NCI-H2196 (cell line): ENCODE data around the gene GH2.
A peak's percentile ranks its signal among the peaks of the same experiment; 100 is the strongest.
"Not testable (repeated sequence)": the region's sequence is repeated elsewhere in the genome, so short reads cannot be mapped to it uniquely, and the experiment has no call there.

Source experiments
- DNase-seq: peaks from one replicate; lab custom pipeline; 2025; ENCODE audit not compliant: unreplicated experiment; lab: John Stamatoyannopoulos, UW

GH2 gene

DNA sequence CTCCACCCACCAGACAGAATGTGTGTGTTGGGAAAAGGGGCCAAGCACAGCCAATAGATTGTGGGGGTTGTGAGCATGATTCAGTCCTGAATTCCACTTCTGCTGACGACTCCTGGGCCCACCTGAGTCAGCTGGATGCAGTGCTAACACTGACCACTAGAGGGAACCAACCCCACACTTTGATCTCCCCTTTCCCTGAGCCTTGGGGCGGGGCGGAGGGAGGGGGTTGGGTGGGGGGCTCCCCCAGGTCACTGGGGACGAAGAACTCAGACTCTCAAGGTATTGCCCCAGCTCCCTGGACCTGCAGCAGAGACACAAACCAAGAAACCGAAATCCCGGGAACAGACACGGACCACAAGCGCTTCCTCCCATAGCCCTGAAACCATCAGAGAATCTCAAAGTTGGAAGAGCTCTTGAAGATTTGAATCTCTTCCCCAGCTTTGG lies 29.9 kb upstream of the GH2 start:
- peak; percentile 34 for DNase-seq

DNA sequence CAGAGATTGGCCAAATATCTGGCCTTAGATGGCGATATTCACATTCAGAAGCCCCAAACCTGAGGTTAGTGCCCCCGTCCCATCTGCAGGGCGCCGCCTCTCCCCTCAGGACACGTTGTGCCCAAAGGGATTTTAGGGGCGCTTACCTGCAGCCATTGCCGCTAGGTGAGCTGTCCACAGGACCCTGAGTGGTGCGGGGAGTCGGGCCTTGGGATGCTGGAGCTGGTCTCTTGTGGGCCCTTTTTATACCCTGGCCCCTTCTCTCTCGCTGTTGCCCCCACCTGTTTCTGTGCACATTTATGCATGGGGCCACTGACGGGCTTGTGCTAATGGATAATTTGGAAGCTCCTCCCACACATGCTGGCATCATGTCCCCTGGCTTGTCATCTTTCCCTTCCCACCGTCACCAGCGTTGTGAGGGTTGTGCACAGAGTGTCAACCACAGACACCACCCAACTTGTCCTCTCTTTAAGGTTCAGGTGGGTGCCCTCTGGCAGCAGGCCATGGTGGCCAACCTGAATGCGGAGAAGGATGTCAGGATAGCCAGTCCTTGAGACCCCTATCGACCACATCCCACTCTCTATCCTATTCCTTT lies 29.4 kb upstream of the GH2 start, which contains the start of gene CSHL1:
Gene CSHL1 (minus strand): TSS at position 218 of the 595 bp plus-strand sequence. CDS start 62 bp downstream, at position 156.
- DNase-seq = no peak

DNA sequence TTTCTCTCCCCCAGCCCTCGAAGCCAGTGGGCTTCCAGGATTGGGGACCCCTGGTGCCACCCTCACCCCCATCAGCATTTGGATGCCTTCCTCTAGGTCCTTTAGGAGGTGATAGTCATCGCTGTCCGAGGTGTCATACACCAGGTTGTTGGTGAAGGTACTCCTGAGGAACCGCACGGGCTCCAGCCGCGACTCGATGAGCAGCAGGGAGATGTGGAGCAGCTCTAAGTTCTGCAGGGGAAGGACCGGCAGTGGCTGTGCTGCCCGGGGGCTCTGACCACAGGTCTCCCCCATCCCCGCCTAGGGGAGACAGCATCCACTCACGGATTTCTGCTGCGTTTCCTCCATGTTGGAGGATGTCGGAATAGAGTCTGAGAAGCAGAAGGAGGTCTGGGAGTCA lies 28.4 kb upstream of the GH2 start:
- DNase-seq = no peak

DNA sequence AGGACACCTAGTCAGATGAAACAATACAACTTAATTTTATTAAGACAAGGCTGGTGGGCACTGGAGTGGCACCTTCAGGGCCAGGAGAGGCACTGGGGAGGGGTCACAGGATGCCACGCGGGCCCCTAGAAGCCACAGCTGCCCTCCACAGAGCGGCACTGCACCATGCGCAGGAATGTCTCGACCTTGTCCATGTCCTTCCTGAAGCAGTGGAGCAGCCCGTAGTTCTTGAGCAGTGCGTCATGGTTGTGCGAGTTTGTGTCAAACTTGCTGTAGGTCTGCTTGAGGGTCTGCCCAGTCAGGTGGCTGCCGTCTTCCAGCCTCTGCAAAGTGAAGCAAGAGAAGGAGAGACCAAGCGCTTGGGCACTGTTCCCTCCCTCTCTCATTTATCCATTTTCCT lies 27.8 kb upstream of the GH2 start:
- DNase-seq = not testable (repeated sequence)

DNA sequence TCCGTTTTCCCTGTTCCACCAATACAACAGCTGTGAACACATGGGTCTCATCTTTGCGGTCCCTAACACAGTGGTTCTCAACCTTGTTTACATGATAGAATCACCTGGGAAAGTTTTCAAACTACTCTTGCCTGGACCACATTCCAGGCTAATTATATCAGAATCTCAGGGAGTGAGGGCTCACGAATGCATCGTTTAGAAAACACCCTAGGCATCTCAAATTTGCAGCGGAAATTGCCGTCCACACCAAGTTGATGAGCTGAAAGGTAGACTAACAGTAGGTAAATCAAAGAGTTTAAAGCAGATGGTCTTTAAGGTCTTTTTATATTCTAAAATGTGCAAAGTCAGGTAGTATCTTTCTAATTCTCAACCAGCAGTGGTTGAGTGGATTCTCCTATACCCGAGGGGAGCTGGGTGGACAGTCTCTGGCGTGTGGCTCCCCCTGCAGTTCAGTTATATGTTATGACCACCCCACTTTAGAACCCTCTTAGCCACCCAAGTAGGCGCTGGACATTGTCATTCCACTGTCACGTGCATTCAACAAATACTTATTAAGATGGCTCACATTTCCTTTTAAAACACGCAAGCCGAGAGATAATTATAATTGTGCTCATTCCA lies 25.5 kb upstream of the GH2 start:
- DNase-seq = not testable (repeated sequence)

DNA sequence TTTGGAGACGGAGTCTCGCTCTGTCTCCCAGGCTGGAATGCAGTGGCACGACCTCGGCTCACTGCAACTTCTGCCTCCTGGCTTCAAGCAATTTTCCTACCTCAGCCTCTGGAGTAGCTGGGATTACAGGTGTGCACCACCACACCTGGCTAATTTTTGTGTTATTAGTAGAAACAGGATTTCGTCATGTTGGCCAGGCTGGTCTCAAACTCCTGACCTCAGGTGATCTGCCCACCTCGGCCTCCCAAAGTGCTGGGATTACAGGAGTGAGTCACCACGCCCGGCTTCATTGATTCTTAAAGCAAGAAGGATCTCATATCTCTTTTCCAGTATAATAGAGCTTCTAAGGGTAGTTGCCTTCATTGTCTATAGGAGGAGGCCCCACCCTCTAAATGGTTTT lies 23.1 kb upstream of the GH2 start:
- DNase-seq = not testable (repeated sequence)

DNA sequence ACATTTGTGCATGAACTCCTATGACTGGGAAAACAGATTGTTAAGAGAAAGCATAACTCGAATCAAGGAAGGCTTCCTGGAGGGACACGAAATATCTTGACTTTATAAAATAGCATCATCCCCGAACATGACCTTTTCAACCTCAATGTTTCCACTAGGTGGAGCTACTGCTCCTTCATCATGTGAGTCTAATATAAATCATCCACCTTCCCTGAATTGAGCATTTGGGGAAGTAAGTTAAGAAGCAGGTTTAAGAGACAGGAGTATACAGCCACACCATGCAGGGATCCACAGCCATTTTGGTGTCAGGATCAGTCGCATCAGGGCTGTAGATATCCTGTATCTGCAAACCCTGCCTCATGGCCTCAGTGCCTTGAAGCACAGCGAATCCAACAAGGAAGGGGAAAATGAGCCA lies 22.1 kb upstream of the GH2 start:
- DNase-seq = not testable (repeated sequence)

DNA sequence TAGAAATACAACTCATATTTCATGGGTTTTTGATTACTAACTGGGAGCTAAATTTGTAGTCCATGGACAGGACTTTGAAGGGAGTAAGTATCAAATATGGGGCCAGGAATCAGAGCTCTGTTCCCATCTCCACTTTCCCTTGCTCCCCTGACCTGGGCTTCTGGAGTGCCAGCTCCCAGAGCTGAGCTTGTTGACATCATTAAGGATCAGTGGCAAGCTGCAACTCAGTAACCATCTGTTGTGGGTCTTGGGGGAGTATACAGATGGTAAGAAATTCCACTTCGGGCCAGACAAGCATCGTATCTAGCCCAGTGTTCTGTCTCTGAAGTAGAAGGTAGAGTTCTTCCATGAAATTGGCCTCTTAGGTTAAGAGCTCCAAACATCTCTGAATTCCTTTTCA lies 20.2 kb upstream of the GH2 start:
- DNase-seq = not testable (repeated sequence)

DNA sequence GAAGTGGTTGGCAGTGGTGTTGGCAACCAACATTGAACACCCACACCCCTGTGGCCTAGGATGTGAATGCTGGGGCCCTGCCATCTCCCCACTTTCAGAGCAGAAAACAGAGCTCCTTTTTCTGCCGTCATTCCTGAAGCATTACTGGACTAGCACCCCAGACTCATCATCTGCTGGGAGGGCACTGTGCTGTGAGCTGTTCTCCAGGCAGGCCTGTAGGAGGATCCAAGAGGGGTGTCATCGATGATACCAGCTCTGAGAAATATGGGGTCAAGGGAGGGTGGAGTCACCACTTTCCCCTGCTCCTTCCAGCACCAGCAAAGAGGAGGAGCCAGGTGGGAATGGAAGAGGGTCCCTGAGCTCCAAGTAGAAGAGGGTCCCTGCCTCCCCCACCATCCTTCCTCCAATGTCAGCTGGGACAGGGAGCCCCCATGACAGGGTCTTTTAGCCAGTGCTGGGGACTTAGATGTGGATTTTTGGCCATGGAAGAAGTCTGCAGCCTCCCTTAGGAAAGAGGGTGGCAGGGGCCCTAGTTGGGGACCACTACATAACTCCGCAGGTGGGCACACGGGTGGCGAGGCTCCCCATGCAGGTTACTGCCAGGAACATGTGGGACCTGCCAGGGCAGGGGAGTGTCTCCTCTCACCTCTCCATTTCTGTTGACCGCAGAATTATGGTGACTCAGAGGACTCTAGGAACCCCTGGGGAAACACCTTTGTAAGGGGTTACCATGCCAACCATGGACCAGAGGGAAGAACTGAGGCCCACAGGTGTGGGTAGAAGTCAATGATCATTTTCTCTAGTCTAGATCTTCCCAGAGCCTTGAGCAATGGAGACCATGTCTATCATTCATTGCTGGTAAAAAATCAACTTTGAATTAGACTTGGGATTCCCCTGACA lies 17.4 kb upstream of the GH2 start:
- not testable (repeated sequence) for DNase-seq

DNA sequence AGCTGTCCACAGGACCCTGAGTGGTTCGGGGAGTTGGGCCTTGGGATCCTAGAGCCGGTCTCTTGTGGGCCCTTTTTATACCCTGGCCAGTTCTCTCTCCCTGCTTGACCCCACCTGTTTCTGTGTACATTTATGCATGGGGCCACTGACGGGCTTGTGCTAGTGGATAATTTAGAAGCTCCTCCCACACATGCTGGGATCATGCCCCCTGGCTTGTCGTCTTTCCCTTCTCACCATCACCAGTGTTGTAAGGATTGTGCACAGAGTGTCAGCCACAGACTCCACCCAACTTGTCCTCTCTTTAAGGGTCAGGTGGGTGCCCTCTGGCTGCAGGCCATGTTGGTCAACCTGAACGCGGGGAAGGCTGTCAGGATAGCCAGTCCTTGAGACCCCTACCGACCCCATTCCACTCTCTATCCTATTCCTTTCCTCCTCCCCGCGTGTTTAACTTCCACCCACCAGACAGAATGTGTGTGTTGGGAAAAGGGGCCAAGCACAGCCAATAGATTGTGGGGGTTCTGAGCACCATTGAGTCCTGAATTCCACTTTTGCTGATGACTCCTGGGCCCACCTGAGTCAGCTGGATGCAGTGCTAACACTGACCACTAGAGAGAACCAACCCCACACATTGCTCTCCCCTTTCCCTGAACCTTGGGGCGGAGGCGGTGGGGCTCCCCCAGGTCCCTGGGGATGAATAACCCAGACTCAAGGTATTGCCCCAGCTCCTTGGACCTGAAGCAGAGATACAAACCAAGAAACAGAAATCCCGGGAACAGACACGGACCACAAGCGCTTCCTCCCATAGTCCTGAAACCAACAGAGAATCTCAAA lies 15.0 kb upstream of the GH2 start, which contains the start of gene CSH1:
Gene CSH1 (minus strand): TSS at position 51 of the 831 bp plus-strand sequence. CDS start 63 bp downstream, outside the sequence.
- not testable (repeated sequence) for DNase-seq

DNA sequence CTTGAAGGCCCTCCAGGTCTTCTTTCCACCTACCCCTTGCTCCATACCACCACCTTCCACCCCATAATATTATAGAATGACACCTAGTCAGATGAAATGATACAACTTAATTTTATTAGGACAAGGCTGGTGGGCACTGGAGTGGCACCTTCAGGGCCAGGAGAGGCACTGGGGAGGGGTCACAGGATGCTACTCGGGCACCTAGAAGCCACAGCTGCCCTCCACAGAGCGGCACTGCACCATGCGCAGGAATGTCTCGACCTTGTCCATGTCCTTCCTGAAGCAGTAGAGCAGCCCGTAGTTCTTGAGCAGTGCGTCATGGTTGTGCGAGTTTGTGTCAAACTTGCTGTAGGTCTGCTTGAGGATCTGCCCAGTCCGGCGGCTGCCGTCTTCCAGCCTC lies 13.1 kb upstream of the GH2 start:
- not testable (repeated sequence) for DNase-seq

DNA sequence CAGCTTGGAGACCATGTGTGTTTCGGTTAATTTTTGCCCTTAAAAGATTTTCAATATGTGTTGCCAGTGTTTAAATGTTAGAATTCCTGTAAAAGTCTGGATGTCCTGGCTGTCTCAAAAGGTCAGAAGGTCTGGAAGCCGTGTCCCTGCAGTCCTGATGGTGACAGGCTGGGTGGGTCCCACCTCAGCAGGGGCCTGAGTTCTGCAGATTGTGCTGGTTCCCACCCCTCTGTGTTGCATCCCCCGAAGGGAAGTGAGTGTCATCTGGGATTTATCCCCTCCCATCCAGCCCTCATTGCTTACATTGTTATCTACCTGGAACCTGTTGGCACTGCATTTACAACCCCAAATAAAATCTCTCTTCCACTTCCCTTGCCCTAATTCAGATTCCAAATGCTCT lies 12.3 kb upstream of the GH2 start:
- DNase-seq = not testable (repeated sequence)

DNA sequence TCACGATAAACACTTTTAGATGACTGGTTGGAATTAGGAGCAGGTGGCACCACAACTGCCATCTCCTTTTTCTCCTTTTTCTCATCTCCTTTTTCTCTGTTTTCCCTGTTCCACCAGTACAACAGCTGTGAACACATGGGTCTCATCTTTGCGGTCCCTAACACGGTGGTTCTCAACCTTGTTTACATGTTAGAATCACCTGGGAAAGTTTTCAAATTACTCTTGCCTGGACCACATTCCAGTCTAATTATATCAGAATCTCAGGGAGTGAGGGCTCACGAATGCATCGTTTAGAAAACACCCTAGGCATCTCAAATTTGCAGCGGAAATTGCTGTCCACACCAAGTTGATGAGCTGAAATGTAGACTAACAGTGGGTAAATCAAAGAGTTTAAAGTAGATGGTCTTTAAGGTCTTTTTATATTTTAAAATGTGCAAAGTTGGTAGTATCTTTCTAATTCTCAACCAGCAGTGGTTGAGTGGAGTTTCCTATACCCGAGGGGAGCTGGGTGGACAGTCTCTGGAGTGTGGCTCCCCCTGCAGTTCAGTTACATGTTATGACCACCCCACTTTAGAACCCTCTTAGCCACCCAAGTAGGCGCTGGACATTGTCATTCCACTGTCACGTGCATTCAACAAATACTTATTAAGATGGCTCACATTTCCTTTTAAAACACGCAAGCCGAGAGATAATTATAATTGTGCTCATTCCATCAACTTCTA lies 10.7 kb upstream of the GH2 start:
- DNase-seq = not testable (repeated sequence)

DNA sequence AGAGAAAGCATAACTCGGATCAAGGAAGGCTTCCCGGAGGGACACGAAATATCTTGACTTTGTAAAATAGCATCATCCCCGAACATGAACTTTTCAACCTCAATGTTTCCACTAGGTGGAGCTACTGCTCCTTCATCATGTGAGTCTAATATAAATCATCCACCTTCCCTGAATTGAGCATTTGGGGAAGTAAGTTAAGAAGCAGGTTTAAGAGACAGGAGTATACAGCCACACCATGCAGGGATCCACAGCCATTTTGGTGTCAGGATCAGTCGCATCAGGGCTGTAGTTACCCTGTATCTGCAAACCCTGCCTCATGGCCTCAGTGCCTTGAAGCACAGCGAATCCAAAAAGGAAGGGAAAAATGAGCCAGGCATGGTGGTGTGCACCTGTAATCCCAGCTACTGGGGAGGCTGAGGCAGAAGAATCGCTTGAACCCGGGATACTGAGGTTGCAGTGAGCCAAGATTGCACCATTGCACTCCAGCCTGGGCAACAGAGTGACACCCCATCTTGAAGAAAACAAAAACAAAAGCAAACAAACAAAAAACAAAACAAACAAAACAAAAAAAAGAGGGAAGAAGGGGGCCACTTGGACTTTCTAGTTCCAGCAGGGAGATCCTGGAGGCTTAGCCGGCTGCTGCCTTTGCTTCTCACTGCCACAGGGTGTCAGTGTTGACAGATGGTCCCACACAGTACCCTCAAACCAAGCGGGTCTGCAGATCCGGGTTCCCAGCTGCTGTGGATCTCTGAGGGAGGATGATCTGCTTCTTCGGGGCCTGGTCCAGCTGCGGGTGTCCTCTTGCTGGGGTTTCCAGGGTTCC lies 7.5 kb upstream of the GH2 start:
- DNase-seq = peak; percentile 44

DNA sequence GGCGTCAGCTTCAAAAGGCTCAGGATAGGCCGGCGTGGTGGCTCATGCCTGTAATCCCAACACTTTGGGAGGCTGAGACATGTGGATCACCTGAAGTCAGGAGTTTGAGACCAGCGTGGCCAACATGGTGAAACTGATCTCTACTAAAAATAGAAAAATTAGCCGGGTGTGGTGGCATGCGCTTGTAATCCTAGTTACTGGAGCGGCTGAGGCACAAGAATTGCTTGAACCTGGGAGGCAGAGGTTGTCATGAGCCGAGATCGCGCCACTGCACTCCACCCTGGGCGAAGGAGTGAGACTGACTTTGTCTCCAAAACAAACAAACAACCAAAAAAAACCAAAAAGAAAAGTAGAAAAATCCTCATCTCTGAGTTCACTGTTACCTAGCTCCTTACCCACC lies 3.4 kb upstream of the GH2 start:
- not testable (repeated sequence) for DNase-seq

DNA sequence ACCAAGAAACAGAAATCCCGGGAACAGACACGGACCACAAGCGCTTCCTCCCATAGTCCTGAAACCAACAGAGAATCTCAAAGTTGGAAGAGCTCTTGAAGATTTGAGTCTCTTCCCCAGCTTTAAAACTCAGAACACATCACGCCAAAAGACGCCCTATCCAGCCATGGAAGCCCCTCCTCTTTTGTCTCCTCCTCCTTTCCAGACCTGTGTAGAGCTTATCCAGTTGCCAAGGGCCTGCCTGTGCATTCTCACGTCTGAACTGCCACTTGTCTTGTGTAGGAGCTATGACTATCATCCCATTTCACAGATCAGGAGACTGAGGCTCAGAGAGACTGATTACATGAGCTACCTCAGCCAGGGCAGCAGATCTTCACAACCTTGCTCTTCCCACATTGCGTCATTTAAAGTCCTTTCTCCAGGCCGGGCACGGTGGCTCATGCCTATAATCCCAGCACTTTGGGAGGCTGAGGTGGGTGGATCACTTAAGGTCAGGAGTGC lies 932 bp upstream of the GH2 start:
- not testable (repeated sequence) for DNase-seq

DNA sequence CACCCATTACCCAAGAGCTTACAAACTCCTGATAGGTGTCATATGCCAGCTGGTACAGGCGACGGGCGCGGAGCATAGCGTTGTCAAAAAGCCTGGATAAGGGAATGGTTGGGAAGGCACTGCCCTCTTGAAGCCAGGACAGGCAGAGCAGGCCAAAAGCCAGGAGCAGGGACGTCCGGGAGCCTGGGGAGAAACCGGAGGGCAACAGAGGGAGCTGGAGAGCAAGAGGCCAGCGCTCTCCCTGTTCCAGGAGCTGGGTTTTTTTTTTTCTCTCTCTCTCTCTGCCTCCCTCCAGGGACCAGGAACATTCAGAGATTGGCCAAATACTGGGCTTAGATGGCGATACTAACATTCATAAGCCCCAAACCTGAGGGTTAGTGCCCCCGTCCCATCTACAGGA lies 407 bp downstream of the GH2 start:
- not testable (repeated sequence) for DNase-seq

DNA sequence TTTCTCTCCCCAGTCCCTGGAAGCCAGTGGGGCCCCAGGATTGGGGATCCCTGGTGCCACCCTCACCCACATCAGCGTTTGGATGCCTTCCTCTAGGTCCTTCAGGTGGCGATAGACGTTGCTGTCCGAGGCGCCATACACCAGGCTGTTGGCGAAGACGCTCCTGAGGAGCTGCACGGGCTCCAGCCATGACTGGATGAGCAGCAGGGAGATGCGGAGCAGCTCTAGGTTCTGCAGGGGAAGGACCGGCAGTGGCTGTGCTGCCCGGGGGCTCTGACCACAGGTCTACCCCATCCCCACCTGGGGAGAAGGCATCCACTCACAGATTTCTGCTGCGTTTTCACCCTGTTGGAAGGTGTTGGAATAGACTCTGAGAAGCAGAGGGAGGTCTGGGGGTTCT lies 1.0 kb downstream of the GH2 start:
- no peak for DNase-seq

DNA sequence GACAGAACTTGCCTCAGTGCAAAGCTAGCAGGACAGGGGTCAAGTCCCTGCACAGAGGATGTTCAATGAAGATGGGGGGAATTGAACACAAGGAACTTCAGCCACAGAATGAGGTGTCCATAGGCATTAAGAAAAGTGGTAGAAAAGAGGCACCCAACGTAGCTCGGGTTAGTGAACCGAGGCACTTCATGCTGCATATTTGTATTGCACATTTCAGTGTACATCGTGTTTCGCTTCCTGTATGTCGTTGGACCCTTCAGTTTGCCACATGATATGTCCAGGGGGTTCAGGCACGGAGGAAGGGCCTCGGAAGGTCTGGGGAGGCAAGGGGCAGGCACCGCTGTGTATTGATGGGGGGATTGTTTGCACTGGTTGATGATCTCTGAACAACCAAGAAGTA lies 3.3 kb downstream of the GH2 start:
- not testable (repeated sequence) for DNase-seq
